Erythroblast (primary cell): ENCODE measurements around the gene SBF2.

ENCODE experiments used
- GATA1 ChIP-seq: IDR thresholded peaks from 2 replicates; pipeline ENCODE4 v1.6.1; 2011; ENCODE audit warnings: low read depth, mild to moderate bottlenecking, control low read depth, low read length, moderate library complexity
- POLR2A ChIP-seq: IDR thresholded peaks from 2 replicates; pipeline ENCODE4 v1.6.1; 2011; ENCODE audit warnings: mild to moderate bottlenecking, low read length

DNA sequence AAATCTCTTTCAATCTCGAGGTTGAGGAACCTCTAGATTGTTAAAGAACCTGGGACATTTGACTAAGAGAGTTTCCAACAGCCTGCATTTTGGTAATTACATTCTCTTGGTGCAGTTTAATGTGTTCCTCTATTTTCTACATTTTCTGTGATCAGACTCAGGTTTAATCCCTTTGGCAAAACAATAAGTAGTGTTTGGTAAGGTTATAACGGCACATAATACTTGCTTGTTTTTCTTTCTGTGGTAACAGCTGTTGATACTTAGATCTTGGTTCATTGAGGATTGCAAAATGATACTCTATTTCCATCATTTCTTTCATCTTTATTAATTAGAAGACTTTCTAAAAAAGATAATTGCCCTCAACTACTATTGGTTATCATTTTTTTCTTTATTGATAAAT lies 271.3 kb downstream of the SBF2 start:
- TF ChIP-seq POLR2A: no peak
- no peak for TF ChIP-seq GATA1
